K562 (cell line): Measurements from ENCODE around the gene ATL1. TPM values are rescaled to one million over a fixed set of nuclear protein-coding genes. Genes with fewer than 3 reads are reported as not detected.

Experiments used
- LARP7 ChIP-seq: fragments of 450-650 bp; IDR thresholded peaks from 2 replicates; pipeline ENCODE4 v1.6.1; 2016
- MNT ChIP-seq, 2 experiments: fragments of 450-650 bp; conservative IDR thresholded peaks; 2 replicates each; pipeline ENCODE4 v1.6.1; 2017; ENCODE audit warnings: mild to moderate bottlenecking in 2 of 2, moderate library complexity in 2 of 2
- NR2C2 ChIP-seq, 2 experiments: fragments of 200-800 bp in 1 of 2; sonication (Bioruptor generic) in 1 of 2; sonication (generic) in 1 of 2; formaldehyde crosslinking in 1 of 2; IDR thresholded peaks; 2 replicates each; pipeline versions ENCODE4 v1.6.1 to v1.8.0; 2016 to 2022; ENCODE audit warnings: mild to moderate bottlenecking in 1 of 2, missing compliant biosample characterization in 1 of 2, missing genetic modification characterization in 1 of 2, missing genetic modification reagents in 1 of 2
- SMARCC2 ChIP-seq: fragments of 450-650 bp; IDR thresholded peaks from 2 replicates; pipeline ENCODE4 v1.6.1; 2017; ENCODE audit warnings: antibody characterized with exemption, moderate library complexity, mild to moderate bottlenecking, low read depth
- ZNF41 ChIP-seq: fragments of 250-450 bp; sonication (Bioruptor Pico); conservative IDR thresholded peaks from 2 replicates; pipeline ENCODE4 v1.4.0; 2020; ENCODE audit warnings: mild to moderate bottlenecking
- ZNF644 ChIP-seq: fragments of 200-800 bp; sonication (Bioruptor generic); IDR thresholded peaks from 2 replicates; pipeline ENCODE4 v1.6.1; 2016; ENCODE audit warnings: low read depth, missing genetic modification characterization, missing compliant biosample characterization
- polyA plus RNA-seq, 8 experiments: library from polyadenylated mRNA; depleted of rRNA in 4 of 8; stranded (reverse) in 5 of 8; unstranded in 3 of 8; fragments of >200 nt; fragmentation: Nextera tagmentation in 2 of 8; fragmentation: Illumina TruSeq in 1 of 8; extraction: Ambion mirVana in 2 of 8; extraction: Trizol in 1 of 8; gene quantifications; 2 replicates each; pipeline versions ENCODE4 v1.2.1 to v1.2.3, GENCODE V29; 2011 to 2014; ENCODE audit warnings: inconsistent platforms in 1 of 8, missing spikeins in 1 of 8
- total RNA-seq, 7 experiments: library from RNA; depleted of rRNA in 6 of 7; stranded (reverse); fragments of >200 nt in 6 of 7; fragmentation: Illumina TruSeq in 2 of 7; extraction: Trizol in 2 of 7; gene quantifications; 2 replicates each; pipeline versions ENCODE4 v1.2.1 to v1.2.3, GENCODE V29; 2011 to 2021; ENCODE audit warnings: low replicate concordance in 1 of 7
- TF ChIP-seq, protein P1 (sequence below): fragments of 200-600 bp; sonication (generic); IDR thresholded peaks from one replicate; pipeline ENCODE4 v1.6.1; 2012; ENCODE audit warnings: mild to moderate bottlenecking, low read depth, low read length, inconsistent platforms
- TF ChIP-seq, protein P2 (sequence below): sonication (generic); formaldehyde crosslinking; IDR thresholded peaks from 2 replicates; pipeline ENCODE4 v1.8.1; 2022; ENCODE audit warnings: missing genetic modification reagents
- TF ChIP-seq, protein P3 (sequence below): fragments of 250-450 bp; sonication (Bioruptor Pico); IDR thresholded peaks from 2 replicates; pipeline ENCODE4 v1.9.0; 2021; ENCODE audit warnings: mild to moderate bottlenecking
- TF ChIP-seq, protein P4 (sequence below): fragments of 250-450 bp; sonication (Bioruptor Pico); IDR thresholded peaks from 2 replicates; pipeline ENCODE4 v1.8.0; 2021; ENCODE audit warnings: borderline replicate concordance, mild to moderate bottlenecking, moderate library complexity; ENCODE audit not compliant: poor library complexity, severe bottlenecking

ATL1 gene
- total and polyA plus RNA-seq, 9 of the 15 experiments (the other 6 are each of a cell fraction or from before 2014, with no cell fraction given), result 0.04 to 0.16 (median 0.07) TPM; not detected in 4

- TF ChIP-seq, protein P1, sequence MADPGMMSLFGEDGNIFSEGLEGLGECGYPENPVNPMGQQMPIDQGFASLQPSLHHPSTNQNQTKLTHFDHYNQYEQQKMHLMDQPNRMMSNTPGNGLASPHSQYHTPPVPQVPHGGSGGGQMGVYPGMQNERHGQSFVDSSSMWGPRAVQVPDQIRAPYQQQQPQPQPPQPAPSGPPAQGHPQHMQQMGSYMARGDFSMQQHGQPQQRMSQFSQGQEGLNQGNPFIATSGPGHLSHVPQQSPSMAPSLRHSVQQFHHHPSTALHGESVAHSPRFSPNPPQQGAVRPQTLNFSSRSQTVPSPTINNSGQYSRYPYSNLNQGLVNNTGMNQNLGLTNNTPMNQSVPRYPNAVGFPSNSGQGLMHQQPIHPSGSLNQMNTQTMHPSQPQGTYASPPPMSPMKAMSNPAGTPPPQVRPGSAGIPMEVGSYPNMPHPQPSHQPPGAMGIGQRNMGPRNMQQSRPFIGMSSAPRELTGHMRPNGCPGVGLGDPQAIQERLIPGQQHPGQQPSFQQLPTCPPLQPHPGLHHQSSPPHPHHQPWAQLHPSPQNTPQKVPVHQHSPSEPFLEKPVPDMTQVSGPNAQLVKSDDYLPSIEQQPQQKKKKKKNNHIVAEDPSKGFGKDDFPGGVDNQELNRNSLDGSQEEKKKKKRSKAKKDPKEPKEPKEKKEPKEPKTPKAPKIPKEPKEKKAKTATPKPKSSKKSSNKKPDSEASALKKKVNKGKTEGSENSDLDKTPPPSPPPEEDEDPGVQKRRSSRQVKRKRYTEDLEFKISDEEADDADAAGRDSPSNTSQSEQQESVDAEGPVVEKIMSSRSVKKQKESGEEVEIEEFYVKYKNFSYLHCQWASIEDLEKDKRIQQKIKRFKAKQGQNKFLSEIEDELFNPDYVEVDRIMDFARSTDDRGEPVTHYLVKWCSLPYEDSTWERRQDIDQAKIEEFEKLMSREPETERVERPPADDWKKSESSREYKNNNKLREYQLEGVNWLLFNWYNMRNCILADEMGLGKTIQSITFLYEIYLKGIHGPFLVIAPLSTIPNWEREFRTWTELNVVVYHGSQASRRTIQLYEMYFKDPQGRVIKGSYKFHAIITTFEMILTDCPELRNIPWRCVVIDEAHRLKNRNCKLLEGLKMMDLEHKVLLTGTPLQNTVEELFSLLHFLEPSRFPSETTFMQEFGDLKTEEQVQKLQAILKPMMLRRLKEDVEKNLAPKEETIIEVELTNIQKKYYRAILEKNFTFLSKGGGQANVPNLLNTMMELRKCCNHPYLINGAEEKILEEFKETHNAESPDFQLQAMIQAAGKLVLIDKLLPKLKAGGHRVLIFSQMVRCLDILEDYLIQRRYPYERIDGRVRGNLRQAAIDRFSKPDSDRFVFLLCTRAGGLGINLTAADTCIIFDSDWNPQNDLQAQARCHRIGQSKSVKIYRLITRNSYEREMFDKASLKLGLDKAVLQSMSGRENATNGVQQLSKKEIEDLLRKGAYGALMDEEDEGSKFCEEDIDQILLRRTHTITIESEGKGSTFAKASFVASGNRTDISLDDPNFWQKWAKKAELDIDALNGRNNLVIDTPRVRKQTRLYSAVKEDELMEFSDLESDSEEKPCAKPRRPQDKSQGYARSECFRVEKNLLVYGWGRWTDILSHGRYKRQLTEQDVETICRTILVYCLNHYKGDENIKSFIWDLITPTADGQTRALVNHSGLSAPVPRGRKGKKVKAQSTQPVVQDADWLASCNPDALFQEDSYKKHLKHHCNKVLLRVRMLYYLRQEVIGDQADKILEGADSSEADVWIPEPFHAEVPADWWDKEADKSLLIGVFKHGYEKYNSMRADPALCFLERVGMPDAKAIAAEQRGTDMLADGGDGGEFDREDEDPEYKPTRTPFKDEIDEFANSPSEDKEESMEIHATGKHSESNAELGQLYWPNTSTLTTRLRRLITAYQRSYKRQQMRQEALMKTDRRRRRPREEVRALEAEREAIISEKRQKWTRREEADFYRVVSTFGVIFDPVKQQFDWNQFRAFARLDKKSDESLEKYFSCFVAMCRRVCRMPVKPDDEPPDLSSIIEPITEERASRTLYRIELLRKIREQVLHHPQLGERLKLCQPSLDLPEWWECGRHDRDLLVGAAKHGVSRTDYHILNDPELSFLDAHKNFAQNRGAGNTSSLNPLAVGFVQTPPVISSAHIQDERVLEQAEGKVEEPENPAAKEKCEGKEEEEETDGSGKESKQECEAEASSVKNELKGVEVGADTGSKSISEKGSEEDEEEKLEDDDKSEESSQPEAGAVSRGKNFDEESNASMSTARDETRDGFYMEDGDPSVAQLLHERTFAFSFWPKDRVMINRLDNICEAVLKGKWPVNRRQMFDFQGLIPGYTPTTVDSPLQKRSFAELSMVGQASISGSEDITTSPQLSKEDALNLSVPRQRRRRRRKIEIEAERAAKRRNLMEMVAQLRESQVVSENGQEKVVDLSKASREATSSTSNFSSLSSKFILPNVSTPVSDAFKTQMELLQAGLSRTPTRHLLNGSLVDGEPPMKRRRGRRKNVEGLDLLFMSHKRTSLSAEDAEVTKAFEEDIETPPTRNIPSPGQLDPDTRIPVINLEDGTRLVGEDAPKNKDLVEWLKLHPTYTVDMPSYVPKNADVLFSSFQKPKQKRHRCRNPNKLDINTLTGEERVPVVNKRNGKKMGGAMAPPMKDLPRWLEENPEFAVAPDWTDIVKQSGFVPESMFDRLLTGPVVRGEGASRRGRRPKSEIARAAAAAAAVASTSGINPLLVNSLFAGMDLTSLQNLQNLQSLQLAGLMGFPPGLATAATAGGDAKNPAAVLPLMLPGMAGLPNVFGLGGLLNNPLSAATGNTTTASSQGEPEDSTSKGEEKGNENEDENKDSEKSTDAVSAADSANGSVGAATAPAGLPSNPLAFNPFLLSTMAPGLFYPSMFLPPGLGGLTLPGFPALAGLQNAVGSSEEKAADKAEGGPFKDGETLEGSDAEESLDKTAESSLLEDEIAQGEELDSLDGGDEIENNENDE, result no peak
- TF ChIP-seq, protein P2, sequence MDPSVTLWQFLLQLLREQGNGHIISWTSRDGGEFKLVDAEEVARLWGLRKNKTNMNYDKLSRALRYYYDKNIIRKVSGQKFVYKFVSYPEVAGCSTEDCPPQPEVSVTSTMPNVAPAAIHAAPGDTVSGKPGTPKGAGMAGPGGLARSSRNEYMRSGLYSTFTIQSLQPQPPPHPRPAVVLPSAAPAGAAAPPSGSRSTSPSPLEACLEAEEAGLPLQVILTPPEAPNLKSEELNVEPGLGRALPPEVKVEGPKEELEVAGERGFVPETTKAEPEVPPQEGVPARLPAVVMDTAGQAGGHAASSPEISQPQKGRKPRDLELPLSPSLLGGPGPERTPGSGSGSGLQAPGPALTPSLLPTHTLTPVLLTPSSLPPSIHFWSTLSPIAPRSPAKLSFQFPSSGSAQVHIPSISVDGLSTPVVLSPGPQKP (CRISPR knock-in tag), result no peak
- TF ChIP-seq LARP7 (no peak), ZNF644 (tag) (no peak), SMARCC2 (no peak), NR2C2 (CRISPR knock-in tag; IDR thresholded peaks at IDR 0.05) (no peak), NR2C2 (tag; IDR thresholded peaks at IDR 0.05) (no peak), MNT (conservative IDR thresholded peaks at IDR 0.05) (peak; percentile 77 to 88), ZNF41 (CRISPR knock-in tag) (no peak)
- TF ChIP-seq, protein P3, sequence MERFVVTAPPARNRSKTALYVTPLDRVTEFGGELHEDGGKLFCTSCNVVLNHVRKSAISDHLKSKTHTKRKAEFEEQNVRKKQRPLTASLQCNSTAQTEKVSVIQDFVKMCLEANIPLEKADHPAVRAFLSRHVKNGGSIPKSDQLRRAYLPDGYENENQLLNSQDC (CRISPR knock-in tag), result peak; percentile 95; the same call in 1 of the 2 replicates
- TF ChIP-seq, protein P4, sequence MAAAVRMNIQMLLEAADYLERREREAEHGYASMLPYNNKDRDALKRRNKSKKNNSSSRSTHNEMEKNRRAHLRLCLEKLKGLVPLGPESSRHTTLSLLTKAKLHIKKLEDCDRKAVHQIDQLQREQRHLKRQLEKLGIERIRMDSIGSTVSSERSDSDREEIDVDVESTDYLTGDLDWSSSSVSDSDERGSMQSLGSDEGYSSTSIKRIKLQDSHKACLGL (CRISPR knock-in tag), result no peak
Measured at GRCh38 chr14:50667996-50668825, 108.3 kb downstream of the ATL1 start, which contains the start of gene SAV1 (continued).
